ENCODE measurements around the gene TSEN34. TPM values are rescaled to one million over a fixed set of nuclear protein-coding genes. Genes with fewer than 3 reads are reported as not detected.
"Not testable (repeated sequence)": the region's sequence is repeated elsewhere in the genome, so short reads cannot be mapped to it uniquely, and the experiment has no call there.

TSEN34 gene
- polyA plus RNA-seq, 4 donors, result 47.0 to 72.4 (median 58.4) TPM

DNA sequence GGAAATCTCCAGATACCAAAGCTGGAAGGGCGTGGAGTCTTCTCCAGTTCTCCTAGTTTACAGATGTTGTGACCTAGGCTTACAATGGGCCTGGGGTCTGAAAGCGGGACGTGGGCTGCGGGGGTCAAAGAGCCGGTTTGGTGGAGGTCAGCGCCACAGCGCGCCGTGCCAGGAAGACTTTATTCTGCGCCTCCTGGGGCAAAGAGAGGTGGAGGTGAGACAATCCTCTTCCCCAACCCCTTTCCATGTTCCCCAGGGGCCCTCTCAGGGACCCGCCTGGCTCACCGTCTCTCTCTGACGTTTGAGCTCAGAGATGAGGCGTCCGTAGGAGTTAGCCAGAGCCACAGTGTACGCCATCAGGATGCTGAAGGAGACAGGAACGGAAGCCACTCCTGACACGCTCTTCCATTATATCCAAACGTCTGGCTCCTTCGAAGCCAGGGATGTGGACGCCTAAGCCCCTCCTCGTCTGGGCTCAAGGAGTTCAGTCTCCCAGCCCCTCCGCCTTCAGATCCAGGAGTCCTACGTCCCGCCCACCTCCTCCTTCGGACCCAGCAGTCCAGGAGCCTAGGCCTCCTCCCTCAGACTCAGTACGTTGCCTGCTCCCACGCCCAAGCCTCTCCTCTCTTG, 30.8 kb upstream of the TSEN34 start:
- no peak for DNase-seq (ENCODE audit: low read depth in 4 of 4, low spot score in 2 of 4)

DNA sequence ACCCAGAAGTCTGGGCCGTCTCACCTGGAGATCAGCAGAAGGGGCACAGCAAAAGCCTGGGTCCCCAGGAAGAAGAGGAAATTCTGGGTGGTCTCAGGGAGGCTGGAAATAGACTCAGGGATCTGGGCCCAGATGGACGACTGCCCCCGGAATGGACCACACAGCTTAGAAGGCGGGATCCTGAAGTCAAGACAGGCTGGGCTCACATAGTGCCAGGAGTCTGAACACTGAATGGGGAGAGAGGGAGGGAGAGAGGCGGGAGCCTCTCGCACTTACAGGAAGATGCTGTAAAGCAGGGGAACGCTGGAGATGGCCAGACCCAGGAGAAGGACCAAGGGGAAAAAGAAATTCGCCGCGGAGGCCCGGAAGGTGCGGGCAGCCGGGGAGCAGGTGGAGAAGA, 30.3 kb upstream of the TSEN34 start:
- DNase-seq (ENCODE audit: low read depth in 4 of 4, low spot score in 2 of 4), result no peak

DNA sequence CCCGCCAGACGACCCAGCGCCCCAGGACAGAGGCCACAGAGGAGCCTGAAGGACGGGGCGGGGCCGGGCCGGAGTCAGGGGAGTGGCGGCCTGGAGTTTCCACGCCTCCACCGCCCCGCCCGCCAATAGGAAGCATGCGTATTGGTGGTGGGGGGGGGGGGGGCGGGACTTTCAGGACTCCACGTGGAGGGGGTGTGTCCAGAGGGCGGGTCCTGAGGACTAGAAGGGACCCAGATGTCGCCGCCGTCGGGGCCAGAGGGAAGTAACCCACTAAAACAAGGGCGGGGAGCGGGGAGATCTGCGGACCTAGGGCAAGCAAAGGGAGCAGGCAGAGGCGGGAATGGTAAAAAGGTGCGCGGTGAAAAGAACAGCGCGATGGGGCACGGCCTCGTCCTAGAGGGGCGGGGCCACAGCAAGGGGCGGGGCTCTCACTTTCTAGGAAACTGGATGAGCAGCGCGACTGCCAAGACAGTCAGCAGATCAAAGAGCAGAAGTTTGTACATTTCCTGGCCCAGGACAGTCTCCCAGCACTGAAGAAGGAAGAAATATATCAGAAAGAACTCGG, 28.8 kb upstream of the TSEN34 start:
- no peak for DNase-seq (ENCODE audit: low read depth in 4 of 4, low spot score in 2 of 4)

DNA sequence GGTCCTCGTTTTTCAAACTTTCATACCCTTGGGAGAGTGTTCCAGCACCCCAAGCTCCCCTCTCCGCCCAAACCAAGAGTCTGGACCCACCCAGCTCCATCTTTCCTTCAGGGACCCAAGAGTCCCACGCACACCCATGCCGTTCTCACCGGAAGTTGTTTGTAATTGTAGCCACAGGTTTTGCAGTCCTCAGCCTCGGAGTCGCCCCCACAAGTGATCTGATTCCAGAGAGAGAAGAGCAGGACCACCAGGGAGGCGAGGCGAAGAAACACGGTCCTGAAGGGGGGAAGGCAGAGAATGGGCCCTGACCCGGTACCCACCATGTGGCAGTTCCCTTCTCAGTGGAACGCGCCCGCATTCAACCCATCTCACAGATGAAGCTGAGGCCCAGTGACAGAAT, 28.2 kb upstream of the TSEN34 start:
- no peak for DNase-seq (ENCODE audit: low read depth in 4 of 4, low spot score in 2 of 4)

DNA sequence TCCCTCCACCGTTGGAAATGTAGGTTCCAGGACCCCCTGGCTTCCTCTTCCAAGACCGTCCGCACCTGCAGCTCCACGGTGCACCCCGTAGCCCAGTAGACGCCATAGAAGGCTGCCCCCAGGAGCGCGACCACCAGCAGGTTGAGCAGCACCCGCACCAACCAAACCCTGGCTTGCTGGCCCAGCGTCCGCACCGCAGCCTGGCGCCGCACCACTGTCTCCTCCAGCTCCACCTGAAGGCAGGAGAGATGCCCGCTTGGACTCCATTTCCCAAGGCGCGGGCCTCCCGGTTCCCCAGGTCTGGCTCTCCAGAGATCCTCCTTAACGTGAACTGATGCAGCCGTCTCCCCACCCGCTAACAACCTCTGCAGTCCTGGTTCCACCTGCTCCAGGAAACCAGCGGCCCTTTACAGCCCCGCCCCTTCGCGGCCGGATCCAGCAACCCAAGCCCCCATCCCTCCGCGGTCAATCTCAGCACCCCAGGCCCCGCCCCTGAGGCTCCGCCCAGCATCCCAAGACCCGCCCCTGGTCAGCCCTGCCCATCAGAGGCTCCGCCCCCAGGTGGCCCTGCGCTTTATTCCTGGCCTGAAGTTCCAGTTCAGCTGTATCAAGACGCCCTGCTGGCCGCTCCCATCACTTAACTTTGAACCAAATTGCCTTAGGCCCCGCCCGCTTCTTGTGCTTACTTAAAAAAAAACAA, 26.6 kb upstream of the TSEN34 start:
- DNase-seq (ENCODE audit: low read depth in 4 of 4, low spot score in 2 of 4), result no peak

DNA sequence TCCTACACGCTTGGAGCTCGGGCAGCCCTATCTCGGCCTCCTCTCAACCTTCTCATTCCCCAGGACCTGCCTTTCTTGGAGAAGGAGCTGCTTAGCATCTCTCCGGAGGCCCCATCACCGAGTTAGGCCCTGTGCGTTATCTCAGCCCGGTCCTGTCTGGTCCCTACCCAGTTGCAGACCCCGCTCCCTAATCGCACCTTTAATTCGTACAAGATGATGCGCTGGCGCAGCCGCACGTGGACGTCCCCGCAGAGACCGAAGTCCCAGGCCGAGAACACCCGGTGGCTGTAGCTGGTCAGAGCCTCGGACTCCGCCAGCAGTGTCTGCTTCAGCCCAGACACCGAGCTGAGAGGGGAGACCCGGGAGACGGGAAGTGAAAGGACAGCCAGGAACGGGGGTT, 25.9 kb upstream of the TSEN34 start:
- DNase-seq (ENCODE audit: low read depth in 4 of 4, low spot score in 2 of 4), result no peak

DNA sequence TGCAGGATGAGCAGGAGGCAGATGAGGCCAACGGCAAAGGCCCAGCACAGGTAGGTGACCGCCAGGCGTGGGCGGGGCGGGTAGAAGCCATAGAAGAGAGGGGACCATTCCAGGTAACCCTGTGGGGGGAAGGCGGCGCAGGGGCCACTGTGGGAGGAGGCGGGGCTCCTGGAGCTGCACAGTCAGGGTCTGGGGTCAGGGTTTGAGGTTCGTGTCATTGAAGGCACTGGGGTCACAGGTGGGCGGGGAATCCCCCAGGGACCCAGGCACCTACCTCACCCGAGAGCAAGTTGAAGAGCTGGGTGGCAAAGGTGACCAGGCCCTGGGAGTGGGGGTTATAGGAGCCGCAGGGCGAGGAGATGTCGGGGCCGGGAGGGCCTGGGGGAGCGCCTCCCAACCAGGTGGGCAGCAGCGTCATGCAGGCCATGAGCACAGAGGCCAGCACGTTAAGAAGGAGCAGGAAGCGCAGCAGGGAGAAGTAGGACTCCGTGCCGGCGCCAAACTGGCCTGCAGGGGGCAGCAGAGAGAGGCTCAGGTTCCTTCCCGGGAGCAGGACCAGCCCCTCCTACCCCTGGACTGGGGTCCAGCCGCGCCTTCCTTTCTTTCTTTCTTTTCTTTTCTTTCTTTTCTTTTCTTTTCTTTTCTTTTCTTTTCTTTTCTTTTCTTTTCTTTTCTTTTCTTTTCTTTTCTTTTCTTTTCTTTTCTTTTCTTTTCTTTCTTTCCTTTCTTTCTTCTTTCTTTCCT, 22.8 kb upstream of the TSEN34 start:
- DNase-seq (ENCODE audit: low read depth in 4 of 4, low spot score in 2 of 4), result peak in 3 of 4 donors; percentile 71 to 86 (median 73)

DNA sequence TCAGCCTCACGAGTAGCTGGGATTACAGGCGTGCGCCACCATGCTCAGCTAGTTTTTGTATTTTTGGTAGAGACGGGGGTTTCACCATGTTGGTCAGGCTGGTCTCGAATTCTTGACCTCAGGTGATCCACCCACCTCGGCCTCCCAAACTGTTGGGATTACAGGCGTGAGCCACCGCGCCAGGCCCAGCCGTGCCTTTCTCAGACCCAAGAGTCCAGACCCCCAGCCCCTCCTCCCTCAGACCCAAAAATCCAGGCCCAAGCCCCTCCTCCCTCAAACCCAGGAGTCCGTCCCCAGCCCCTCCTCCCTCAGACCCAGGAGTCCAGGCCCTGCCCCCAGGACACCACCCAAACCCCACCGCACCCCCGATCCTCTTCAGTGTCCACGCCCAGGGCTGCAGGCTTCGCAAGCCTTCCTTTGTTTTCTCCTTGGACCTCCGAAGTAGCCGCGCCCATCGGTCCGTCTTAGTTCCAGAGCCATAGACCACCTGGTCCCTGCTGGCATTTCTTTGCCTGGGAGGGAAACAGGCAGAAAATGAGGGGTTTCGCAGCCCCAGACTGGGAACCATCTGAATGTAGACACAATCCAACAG, 21.9 kb upstream of the TSEN34 start:
- no peak for DNase-seq (ENCODE audit: low read depth in 4 of 4, low spot score in 2 of 4)

DNA sequence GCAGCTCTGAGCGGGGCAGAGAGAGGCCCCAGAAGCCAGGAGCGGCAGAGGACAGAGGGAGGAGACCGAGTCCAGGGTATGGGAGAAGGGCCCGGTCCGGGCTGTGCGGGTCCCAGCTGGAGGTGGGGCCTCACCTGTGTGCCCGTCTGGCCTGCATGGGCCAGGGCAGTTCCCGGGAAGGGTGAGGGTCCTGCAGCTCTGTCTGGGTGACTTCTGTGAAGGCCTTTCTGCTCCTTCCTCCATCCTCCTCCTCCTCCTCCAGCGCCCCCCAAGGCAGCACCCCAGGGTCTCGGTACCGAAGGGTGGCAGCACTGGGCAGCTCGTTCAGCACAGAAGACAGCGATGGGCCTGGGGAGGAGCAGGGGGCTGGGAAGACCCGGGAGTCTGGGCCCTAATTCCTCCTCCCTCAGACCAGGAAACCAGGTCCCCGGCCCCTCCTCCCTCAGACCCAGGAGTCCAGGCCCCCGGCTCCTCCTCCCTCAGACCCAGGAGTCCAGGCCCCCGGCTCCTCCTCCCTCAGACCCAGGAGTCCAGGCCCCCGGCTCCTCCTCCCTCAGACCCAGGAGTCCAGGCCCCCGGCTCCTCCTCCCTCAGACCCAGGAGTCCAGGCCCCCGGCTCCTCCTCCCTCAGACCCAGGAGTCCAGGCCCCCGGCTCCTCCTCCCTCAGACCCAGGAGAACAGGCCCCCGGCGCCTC, 19.2 kb upstream of the TSEN34 start:
- not testable (repeated sequence) for DNase-seq (ENCODE audit: low read depth in 4 of 4, low spot score in 2 of 4)

DNA sequence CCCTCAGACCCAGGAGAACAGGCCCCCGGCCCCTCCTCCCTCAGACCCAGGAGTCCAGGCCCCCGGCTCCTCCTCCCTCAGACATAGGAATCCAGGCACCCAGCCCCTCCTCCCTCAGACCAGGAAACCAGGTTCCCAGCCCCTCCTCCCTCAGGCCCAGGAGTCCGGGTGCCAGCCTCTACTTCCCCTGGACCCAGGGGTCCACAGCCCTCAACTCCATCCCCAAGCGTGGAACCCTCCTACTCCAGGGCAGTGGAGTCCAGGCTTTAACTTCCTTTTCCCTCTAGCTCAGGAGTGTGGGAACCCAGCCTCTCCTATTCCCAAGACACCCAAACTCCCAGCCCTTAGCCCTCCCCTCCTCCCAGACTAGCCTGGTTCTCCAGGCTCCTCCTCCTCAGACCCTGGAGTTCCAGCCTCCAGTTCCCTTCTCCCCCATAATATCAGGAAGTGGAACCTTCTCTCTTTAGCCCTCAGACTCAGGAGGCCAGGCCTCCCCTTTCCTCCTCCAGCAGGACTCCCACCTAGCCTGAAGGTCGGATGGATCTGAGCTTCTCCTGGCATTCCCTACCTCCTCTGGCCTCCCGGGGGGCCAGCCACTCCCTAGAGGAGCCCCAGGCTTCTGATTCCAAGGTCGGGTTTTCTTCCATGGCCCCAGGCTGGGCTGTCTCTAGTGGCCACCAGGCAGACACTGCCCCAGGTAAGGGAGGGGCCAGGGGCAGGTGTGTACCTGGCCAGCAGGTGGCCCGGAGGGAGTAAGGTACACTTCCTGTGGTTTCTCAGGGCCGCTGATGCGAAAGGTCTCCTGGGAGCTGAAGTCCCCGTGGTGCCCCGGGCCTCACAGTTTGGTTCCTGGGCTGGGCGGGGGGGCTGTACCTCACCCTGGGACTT, 18.4 kb upstream of the TSEN34 start, which contains the start of gene TMC4:
TSS of gene TMC4 (minus strand) at position 690 of the 888 bp plus-strand sequence. CDS start at position 647, 43 bp downstream.
- no peak for DNase-seq (ENCODE audit: low read depth in 4 of 4, low spot score in 2 of 4)

DNA sequence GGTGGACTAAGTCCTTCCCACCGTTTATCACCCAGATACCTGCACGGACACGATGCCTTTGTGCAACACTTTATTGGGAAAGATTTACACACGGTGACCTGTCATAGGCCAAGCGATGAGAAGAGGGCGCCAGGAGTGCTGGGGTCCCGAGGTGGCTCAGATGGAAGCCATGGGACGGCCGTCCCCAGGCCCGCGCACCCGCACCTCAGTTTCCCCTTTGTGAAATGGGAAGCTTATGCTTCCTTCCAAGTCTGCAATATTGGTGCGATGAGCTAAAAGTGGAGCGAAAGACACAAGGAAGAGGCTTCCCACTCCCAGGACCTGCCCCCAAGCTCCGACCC, 17.8 kb upstream of the TSEN34 start:
- DNase-seq (ENCODE audit: low read depth in 4 of 4, low spot score in 2 of 4), result no peak

DNA sequence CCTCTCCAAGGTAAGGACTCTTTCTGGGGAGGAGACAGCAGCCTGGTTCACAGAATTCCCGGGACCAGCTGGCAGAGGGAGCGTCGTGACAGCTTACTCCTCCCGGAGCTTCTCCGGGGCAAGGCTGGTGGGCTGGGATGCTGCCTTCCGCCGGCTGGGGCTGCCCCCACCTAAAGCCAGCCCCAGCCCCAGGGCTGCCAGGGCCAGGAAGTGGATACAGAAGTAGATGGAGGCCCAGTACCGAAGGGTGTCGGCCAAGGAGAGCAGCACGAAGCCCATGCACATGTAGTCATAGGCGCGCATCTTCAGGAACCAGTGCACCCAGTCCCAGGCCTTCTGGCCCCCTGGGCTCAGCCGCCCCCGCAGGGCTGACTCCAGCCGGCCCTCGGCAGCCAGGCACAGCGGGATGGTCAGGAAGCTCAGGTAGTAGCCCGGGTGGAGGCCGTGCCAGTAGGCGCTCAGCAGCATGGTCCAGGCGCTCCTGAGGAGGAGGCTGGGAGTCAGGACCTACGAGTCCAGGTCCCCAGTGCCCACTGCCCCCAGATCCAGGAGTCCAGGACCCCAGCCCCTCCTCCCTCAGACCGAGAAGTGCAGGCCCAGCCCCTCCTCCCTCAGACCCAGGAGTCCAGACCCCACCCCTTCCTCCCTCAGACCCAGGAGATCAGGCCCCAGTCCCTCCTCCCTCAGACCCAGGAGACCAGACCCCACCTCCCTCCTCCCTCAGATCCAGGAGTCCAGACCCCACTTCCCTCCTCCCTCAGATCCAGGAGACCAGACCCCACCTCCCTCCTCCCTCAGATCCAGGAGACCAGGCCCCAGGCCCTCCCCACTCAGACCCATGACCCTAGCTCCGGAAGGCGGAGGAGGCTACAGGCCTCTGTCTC, 16.9 kb upstream of the TSEN34 start:
- DNase-seq (ENCODE audit: low read depth in 4 of 4, low spot score in 2 of 4), result no peak

DNA sequence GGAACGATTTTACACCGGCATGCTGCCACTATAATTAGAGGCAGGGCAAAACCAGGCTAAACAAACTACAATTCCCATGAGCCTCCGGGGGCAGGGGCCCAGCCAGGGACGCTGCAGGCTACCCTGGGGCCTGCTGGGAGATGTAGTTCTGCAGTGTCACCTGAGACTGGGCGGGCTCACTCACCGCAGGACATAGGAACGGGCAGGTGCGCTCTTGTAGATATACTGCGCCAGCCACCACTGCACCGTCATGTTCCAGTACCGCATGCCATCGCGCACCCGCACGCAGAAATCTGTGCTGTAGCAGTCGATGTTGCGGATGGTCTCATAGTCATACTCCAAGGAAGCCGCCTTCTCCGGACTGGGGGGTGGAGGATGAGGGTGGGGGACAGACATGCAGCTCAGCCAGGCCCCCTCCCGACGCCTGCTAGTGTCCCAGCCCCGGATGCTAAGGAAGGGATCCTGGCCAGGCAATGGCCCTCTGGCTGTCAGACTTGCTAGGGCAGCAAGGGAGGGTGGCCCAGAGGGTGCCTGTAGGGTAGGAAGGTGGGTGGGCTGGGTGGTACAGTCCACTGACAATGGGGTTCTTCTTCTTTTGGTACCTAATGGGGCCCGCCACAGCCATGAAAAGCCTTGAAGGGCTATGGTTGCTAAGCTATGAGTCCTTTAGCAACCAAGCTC, 12.4 kb upstream of the TSEN34 start:
- no peak for DNase-seq (ENCODE audit: low read depth in 4 of 4, low spot score in 2 of 4)

DNA sequence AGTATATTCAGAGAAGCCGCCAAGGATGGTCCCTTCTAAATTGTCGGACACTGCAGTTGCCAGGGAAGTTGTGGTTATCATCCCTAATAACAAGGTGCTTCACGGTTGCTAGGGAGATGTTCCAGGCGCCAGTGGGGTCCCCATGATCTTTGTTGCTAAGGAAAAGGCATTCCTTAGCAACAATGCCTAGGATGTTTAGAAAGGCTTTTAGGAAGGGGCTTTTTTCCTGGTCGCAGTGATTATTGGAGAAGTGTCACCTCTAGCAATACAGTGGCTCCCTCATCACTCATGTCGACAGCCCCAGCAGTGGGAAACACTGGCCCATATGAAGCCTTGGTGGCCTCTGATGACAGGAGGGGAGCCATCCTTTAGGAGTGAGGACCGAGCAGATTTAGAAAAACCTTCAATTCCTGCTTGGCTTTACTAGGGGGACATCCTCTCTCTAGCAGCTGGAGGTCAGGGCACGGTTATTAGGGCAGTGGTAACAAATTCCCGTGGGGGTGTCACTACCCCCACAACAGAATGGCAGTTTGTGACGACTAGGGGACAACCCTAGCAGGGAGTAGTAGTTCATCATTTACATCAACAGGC, 11.8 kb upstream of the TSEN34 start:
- DNase-seq (ENCODE audit: low read depth in 4 of 4, low spot score in 2 of 4), result no peak

DNA sequence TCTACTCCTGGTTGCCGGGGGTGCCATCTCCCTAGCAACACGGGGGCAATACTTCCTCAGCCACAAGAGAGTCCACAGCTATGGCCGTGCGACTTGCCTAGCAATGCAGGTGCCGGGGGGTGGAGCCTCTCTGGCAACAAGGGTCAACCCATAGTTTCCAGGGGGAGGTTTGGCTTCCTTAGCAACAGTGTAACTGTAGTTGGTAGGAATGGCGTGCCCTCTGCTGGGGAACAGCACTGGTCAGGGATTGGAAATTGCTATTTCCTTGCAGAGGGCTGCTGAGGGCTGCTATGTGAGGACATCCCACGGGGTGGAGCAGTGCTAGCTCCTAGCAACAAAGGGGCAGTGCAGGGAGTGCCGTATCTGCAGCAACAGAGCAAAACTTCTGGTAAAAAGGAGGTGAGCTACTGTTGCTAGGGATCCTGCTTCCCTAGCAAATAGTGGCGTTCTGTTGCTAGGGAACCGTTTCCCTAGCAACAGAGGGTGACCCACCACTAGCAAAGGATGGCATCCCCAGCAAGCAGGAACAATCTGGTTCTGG, 11.1 kb upstream of the TSEN34 start:
- DNase-seq (ENCODE audit: low read depth in 4 of 4, low spot score in 2 of 4), result peak in 2 of 4 donors; percentile 53 to 68

DNA sequence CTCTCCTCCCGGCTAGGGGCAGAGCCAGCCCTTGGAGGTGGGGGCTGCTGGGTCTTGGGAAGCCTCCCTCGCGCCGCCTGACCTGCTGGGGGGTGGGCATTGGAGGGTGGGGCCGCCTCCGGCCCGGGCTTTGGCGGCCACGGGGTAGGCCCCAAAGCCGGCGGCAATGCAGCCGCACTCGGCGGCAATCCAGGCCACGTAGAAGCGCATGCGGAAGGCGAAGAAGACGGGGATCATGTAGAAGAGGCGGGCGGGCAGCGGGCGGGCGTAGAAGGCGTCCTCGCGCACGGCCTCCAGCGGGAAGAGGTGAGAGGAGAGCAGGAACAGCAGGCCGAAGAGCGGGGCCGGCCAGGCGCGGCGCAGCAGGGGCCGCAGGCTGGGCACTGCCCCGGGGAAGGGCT, 10.4 kb upstream of the TSEN34 start:
- DNase-seq (ENCODE audit: low read depth in 4 of 4, low spot score in 2 of 4), result no peak

DNA sequence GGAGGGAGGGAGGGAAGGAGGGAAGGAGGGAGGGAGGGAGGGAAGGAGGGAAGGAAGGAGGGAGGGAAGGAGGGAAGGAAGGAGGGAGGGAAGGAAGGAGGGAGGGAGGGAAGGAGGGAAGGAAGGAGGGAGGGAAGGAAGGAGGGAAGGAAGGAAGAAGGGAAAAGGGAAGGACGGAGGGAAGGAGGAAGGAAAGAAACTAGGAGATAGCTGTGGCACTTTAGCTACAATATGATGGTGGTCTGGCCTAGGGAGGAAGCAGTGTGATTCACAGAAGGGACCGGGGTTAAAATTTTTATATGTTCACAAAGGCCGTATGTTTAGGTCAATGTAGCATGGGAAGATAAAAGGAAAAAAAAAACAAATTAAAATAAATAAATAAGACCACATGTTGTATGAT, 9.2 kb upstream of the TSEN34 start:
- DNase-seq (ENCODE audit: low read depth in 4 of 4, low spot score in 2 of 4), result not testable (repeated sequence)
